GM18508 (cell line): ENCODE results near the gene MOG.

Source experiments
- ATAC-seq: cut with Tn5 transposase; IDR thresholded peaks from one replicate; pipeline ENCODE4 v1.9.1; 2021; ENCODE audit warnings: moderate number of reproducible peaks; ENCODE audit not compliant: insufficient read depth, unreplicated experiment

MOG gene

DNA sequence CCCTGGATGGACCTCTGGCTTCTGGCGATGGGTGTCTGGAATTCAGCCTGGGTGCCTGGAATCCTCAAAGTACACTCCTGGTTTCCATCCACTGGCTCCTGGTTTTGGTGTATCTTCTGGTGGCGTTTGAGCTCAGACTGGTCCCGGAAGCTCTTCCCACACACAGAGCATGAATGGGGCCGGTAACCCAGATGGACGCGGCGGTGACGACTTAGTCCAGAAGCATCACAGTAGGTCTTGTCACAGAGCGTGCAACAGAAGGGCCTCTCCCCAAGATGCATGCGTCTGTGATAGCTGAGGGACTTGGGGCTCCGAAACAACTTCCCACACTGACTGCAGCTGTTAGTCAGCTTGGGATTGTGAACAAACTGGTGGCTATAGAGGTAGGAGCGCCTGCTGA lies 16.3 kb downstream of the MOG start:
- ATAC-seq: no peak

DNA sequence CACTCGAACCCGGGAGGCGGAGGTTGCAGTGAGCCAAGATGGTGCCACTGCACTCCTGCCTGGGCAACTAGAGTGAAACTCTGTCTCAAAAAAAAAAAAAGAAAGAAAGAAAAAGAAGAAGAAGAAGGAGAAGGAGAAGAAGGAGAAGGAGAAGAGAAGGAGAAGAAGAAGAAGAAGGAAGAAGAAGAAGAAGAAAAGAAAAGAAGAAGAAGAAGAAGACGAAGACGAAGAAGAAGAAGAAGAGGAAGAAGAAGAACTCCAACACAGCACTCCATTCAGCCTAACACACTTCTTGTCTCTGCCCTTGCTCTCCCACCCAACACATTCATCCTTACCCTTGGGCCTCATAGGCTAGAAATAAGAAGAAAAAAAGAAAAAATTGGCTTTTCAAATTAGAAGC lies 17.1 kb downstream of the MOG start:
- no peak for ATAC-seq

DNA sequence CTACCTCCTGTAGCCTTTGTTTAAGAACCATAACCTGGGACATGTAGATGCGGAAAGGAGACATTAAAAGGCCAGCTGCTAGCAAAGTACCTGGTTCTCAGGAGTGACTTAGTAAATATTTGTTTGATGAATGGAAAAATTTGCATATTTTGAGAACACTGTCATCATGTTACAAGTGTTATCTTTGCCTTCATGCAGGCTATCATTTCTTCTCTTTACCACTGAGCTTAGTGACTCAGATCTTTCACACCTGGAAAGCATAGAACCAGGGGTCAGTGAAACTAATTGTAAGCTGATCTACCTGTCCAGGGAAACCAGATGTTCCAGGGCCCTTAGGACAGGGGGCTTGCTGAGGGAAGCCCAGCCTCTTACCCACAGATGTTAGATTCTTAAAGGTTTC lies 18.7 kb downstream of the MOG start:
- no peak for ATAC-seq

DNA sequence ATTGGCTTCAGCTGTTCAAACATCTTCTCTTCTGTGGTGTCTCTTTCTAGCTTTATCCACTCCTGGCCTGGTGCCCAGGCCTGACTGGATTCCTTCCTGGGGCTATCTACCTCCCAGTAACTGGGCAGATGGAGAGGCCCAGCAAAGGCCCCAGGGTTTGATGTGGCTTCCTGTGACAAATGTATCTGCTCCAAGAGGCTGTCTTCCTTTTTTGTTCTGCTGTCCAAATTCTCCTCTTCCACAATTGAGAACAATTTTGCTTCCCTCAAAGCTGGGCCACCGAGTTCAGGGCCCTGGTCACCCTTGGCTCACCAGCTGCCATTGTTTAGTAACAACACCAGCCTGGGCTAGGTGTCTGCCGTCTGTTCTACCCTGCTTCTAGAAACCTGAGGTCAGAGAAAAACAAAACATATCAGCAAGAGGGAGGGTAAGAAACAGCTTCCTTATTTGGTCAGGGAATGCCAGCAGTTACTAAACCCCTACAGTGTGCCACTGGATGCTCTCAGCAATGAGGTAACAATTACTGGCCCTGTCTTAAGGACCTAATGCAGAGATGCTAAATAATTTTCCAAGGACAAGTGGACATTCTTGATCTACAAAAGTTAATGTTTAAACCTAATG lies 20.2 kb downstream of the MOG start:
- no peak for ATAC-seq

DNA sequence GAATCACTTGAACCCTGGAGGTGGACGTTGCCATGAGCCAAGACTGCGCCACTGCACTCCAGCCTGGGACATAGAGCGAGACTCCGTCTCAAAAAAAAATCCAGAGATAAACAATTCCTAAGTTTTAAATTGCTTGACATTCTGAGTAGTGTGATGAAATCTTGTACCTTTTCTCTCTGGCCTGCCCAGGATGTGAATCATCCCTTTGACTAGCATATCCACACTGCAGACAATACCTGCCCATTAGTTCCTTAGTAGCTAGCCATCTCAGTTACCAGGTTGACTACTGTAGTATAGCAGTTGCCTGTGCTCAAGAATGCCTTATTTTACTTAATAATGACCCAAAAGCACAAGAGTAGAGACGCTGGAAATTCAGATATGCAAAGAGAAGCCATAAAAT lies 21.2 kb downstream of the MOG start:
- ATAC-seq: no peak

DNA sequence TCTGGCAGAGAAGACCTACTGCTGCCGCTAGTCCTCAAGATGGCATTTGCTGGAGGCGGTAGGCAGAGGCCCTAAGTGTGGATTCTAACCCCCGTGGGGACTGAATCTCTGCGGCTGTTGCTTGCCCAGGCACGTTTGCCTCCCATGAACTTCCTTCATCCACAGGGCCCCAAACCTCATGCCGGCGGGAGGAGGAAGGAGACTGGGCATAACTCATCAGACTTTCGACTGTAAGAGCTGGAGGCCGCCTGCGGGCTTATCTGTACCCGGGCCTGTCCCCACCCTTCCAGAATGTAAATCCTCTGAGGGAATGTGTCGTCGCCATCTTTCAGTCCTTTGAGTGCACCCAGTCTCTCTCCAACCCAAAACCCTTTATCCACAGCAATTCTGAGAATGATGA lies 23.1 kb downstream of the MOG start:
- no peak for ATAC-seq

DNA sequence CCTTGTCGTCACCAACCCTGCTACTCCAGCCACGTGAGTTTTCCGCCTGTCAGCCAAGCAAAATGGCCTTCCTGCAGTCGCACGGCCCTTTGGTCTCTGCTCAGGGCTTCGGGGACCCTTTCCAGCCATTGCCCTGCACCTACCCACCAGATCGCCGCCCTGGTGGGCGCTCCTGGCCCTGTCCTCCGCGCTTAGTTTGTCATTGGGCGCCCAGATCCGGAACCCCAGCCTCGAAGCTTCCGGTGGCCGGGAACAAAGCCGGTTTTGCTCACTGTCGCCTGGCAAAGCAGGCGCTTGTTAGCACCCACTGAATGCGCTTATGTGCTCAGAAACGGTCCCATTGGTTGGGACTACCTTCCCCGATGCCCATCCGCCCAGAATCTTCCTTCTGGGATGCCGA lies 23.5 kb downstream of the MOG start:
- ATAC-seq: no peak

DNA sequence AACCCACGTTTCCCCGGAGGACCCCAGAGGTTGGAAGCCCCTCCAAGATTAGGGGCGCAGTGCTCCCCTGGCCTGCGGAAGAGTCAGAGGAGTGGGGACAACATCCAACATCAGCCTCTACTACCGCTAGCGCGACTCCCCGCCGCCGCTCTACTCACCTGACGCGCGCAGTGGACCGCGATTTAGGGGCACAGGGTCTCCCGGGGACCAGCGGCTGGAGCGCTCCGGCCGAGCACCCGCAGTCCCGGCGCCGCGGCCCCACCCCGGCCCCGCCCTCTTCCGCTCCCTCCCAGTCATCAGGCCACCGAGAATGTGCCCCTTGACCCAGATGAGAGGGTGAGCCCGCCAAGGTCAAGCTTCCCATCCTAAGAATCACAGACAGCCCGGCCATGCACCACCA lies 24.0 kb downstream of the MOG start, which contains the start of gene ZFP57:
Gene ZFP57 (minus strand): TSS at position 249 of the 400 bp plus-strand sequence. CDS start 4,149 bp downstream, outside the sequence.
- no peak for ATAC-seq

DNA sequence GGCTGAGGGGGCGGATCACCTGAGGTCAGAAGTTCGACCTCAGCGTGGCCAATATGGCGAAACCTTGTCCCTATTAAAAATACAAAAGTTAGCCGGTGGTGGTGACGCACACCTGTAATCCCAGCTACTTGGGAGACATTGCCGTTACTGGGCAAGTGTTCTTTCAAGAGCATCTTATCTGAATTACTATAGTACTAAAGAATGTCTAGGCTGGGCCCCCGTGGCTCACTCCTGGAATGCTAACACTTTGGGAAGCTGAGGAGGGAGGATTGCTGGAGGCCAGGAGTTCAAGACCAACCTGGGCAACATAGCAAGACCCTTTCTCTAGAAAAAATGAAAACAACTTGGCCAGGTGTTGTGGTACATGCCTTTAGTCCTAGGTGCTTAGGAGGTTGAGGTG lies 24.9 kb downstream of the MOG start:
- no peak for ATAC-seq

DNA sequence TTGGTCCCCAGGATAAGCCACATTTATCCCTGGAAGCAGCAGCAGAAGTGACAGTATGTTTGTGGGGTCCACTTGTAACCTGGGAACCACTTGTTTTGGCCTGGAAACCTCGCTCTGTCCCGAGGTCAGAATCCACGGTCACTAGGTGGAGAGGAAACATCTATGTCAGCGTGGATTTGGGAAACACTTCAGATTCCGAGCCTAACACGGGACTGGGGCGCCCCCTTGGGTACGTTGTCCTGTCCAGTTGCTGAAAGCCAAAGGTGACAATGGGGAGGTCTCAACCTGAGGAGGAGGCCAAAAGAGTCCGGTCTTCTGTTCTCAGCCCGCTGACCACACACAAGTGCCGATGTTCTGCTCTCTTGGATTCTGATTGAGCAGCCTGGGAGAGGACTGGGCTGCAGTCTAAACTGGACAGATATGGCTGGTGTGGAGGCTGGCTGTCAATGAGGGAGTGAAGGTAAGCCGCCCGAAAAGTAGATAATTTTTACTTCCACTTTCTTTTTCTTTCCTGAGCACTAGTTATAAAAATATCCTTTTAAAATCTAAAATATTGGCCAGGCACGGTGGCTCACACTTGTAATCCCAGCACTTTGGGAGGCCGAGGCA lies 28.9 kb downstream of the MOG start:
- ATAC-seq: no peak

DNA sequence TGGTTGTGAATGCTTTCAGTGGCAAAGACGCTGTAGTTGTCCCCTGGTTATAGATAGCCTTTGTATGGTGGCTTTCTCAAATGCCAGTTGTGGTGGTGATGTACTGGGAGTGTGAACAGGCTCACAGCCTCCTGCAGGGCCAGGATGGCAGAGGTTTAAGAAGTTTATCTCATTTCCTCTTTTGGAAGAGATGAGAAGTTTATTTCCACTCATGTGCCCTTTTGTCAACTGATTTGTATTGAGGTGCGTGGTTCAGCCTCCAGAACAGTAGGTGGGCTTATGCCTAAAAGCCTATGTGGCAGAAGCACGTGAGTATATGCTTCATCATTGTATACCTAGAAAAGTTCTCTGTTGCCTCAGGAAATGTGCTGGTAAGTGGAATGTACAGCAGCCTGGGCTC lies 37.7 kb downstream of the MOG start:
- no peak for ATAC-seq

DNA sequence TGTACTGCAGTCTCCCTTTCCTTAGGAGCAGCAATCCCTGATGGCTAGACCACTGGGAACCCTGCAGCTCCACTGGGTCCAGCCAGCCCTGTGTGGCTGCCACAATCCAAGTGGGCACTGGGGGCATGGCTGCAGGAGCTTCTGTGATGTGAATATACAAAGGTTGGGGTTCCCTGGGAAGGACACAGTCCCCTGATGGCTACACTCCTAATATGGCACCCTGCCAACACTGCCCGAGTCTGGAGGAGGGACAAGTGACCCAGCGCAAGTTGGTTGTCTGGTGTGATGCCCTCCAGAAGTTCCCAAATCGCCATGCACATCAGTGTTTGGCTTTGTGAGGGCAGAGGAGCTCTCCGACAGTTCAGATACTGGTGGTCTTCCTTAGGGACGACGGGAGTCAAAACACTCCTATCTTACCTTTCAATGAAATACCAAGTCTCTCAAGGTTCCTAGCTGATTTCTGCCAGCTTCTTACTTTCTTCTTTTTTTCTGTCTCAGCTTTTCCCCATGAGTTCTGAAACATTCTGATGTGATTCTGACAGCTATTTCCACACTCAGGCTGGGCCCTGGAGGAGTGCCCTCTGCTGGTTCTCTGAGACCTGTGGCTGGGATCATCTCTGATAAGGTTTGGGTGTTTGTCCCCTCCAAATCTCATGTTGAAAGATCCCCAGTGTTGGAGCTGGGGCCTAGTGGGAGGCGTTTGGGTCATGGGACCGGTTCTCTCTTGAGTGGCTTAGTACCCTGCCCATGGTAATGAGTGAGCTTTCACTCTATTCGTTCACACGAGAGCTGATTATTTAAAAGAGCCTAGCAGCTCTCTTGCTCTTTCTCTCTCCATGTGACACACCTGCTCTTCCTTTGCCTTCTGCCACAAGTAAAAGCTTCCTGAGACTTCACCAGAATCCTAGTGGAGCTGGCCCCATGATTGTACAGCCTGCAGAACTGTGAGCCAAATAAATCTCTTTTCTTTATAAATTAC lies 39.5 kb downstream of the MOG start:
- ATAC-seq: no peak

DNA sequence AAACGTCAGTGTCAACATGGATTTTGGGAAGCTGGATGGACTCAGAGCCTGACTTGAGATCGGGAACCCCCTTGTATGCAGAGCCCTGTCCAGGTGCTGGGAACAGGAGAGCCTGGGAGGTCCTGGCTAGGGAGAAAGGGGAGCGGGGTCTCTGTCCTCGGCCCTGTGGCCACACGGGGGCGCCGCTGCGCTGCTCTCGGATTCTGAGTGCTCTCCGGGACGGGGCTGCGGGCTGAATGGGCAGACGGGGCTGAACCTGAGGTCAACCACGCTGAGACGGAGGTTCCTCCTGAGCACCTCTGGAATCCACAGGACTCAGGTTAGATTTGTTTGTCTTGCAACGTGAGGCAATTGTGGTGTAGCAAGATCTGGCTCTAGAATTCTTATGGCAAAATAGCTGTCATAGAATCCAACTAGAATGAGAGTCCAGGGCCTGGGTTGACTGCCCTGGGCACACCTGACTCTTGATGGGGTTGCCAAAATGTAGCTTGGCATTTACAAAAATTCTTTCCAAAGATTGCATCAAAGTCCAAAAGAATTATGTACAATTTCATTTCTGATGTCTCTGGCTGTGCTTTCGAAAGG lies 45.7 kb downstream of the MOG start:
- no peak for ATAC-seq

DNA sequence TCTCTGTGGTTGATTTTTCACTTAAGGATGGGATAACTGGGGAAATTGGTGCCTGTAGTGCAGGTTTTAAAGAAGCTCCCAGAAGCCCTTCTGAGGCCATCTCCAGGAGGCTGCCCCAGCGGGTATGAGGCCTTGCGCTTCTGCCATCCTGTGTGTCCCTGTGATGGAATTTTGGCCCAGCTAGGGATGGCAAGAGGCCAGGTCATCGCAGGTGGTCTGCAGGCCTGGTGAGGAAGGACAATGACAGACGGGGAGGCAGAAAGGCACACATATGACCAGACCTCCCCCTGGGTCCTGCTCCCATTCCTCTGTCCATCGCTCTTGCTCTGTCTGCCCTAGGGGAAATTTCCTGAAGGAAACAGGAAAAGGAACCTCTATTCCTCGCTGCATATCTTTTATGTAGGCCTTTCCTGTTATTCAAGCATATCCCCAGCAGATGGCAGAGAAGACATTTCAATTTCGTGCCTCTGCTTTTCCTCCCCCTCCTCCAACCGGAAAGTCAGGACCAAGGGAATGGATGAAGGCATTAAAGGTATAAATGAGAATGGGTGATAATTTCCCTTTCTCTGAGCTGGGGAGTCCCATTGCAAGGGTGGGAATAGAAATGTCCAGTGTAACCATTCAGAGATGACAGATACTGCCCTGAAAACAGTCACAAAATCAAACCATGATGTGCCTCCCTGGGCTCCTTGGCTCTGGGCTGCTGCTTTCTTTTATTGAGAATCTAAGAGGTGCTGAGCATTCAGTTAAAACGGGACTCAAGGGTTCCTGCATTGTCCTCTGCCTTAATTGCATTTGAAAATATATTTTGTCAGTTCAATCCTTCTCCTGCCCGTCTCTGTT lies 48.7 kb downstream of the MOG start:
- no peak for ATAC-seq

DNA sequence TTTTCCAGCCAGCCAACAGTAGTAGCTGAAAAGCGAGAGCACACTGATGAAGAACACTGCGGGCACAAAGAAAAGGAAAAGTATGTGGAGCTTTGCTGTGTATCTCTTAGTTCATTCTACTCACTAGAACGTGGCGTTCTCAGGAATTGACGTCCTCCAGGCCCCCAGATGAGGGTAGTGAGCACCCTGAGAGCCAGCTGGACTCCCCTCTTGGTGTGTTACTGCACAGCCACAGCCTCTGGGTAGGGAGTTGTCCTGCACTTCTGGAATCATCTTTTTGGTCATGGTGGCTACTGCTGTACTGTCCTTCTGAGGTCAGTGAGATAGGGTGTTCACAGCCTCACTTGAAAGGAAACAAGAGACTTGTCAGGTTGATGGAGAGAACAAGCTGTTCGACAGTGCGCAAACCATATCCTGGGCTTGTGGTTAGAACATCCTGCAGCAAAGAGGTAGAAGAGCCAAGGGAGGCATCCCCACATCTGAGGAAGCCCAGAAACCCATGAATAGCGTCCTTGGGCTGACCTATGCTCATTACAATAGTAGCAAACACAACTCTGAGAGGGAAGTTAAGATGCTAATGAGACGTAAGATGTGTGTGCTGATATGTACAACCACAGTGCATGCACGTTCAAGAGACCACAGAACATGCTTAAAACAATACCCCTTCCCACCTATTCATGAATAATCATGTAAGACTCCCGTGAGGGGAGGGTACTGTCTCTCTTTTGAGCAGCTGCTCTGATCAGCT lies 51.7 kb downstream of the MOG start:
- no peak for ATAC-seq

DNA sequence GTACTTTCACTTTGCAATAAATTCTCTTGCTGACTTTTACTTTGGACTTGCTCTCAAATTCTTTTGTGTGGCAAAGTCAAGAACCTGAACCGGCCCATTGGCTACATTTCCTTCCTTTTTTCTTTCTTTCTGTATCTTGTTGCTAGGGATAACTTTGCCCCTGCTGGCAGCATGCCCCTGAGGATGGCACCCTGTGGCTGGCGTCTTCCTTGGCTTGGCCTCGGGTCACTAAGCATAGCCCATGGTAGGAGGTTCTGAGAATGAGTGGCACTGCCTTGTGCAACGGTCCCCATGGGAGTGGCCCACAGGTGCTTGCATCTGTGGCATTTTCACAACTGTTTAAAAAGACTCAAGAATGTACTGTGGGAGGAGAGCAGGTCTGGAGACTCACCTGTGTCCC lies 52.3 kb downstream of the MOG start:
- no peak for ATAC-seq

DNA sequence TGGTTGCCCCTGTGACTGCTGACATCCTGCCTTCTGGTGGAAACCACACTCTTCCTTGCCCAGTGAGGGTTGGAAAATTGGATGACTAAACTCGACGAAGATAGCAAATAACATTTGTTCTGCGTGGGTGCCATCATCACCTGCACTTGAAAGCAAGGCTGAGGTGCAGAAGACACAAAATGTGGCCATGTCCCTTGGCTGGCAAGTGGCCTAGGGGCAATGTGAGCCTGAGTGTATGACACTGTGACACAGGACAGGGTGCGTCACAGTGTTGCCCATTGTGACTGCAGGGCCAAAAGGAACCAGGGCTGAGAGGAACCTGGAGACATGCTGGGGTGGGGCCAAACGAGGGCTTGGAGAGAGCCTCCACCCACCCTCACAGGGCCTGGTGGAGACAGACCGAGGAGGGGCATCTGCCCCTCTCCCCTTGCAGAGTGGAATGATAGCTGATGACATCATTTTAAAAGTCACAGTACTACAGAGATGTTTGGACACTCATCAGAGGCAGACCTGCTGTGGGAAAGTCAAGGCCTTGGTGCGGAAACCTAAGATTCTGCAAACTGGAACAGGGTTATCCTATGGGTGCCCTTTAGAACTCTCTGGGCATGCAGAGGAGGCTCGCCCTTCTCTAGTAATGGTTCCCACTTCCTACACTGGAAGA lies 53.5 kb downstream of the MOG start:
- ATAC-seq: no peak

DNA sequence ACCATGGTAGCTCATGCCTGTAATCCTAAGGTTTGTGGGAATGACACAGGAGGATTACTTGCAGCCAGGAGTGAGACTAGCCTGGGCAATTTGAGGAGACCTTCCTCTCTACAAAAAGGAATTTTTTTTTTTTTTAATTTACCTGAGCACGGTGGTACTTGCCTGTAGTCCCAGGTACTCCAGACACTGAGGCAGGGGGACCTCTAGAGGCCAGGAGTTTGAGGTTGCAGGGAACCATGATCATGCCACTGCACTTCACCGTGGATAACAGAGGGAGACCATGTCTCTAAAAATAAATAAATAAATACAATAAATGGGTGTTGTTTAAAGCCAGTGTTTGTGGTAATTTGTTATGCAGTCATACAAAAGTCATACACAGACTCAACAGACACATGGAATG lies 64.0 kb downstream of the MOG start:
- ATAC-seq: no peak
